ENCODE data around the gene SEMA3C. TPM values are rescaled to one million over a fixed set of nuclear protein-coding genes. Genes with fewer than 3 reads are reported as not detected.

SEMA3C gene
- total RNA-seq, 2 donors from 2014 or later, result not detected

- ATAC-seq (replicated peaks), result no peak
- H3K27ac Mint-ChIP-seq, result no peak overlapping the region
- H3K9me3 Mint-ChIP-seq, result peaks cover 13% of the 10 kb centered on the region
- H3K4me3 Mint-ChIP-seq, result no peak overlapping the region
- H3K27me3 Mint-ChIP-seq, result no peaks in the 10 kb centered on the region
- H3K36me3 Mint-ChIP-seq (ENCODE audit: low read depth), result no peaks in the 10 kb centered on the region
- no peaks in the 10 kb centered on the region for H3K4me1 Mint-ChIP-seq
These were observed 35.5 kb downstream of the SEMA3C start for GRCh38 chr7:80883154-80884025.

DNA sequence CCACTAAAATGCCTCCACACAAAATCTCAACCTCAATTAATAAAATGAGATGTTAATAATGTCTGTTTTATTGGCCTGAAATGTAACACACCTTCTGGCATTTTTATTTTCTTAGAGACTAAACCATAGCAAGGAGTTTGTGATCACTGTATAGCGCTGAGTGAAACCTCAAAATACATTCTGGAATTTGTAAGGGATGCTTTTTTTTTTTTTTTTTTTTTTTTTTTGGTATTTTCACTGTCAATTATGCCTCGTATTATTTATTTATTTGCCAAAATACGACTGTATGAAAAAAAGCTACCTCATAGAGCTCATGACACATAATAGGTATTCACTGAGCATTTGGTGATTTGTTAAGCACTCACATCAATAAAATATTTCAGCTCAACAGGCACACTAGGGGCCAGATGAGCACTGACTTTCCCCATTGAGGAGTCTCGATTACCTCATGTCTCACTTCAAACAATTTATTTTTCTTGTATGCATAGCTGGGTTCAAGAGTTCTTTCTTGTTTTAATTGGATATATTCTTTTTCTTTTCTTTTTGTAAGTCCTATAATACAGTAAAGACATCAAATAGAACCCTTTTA lies 36.5 kb downstream of the SEMA3C start:
- H3K27me3 Mint-ChIP-seq, result no peaks in the 10 kb centered on the region
- no peaks in the 10 kb centered on the region for H3K4me1 Mint-ChIP-seq
- no peaks in the 10 kb centered on the region for H3K36me3 Mint-ChIP-seq (ENCODE audit: low read depth)
- H3K9me3 Mint-ChIP-seq, result peaks cover 14% of the 10 kb centered on the region
- ATAC-seq (replicated peaks), result no peak
- no peak overlapping the region for H3K27ac Mint-ChIP-seq
- no peak overlapping the region for H3K4me3 Mint-ChIP-seq

DNA sequence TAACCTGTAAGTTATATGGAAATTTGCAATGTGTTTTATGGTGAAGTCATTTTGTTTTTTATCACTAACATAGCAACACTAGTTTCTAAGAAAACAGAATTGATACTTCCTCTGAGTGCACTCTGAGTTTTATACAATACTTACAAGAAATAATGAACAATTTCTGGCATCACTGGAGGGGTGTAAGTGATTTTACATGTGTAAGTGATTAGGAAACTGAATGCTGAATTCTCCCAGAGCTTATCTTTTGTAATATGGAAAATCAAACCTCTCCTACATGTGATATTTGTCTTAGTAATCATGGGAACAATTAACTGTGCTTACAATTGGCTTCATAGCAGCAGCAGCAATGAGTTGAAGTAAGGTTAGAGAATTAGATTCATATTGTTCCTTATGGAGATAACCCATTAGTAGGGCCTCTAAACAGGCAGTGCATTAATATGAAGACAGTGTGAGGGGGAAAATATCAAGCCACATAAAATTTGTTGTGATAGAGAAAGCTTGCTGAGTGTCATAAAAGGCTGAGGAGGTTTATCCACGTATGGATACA lies 37.4 kb downstream of the SEMA3C start:
- H3K9me3 Mint-ChIP-seq, result peaks cover 17% of the 10 kb centered on the region
- ATAC-seq (replicated peaks), result no peak
- H3K27me3 Mint-ChIP-seq, result no peaks in the 10 kb centered on the region
- H3K4me1 Mint-ChIP-seq, result no peaks in the 10 kb centered on the region
- no peak overlapping the region for H3K4me3 Mint-ChIP-seq
- no peaks in the 10 kb centered on the region for H3K36me3 Mint-ChIP-seq (ENCODE audit: low read depth)
- H3K27ac Mint-ChIP-seq, result no peak overlapping the region

- Mint-ChIP-seq H3K4me1 (no peaks in the 10 kb centered on the region), H3K27ac (no peak overlapping the region), H3K9me3 (peaks cover 17% of the 10 kb centered on the region), H3K27me3 (no peaks in the 10 kb centered on the region), H3K4me3 (no peak overlapping the region), H3K36me3 (ENCODE audit: low read depth) (no peaks in the 10 kb centered on the region)
- no peak for ATAC-seq (replicated peaks)
These were observed 39.0 kb downstream of the SEMA3C start for GRCh38 chr7:80879849-80880248.

GRCh38 chr7:80876894-80877414 lies 41.9 kb downstream of the SEMA3C start:
- H3K36me3 Mint-ChIP-seq (ENCODE audit: low read depth), result no peaks in the 10 kb centered on the region
- H3K4me1 Mint-ChIP-seq, result no peaks in the 10 kb centered on the region
- H3K4me3 Mint-ChIP-seq, result no peak overlapping the region
- H3K9me3 Mint-ChIP-seq, result peaks cover 17% of the 10 kb centered on the region
- ATAC-seq (replicated peaks), result no peak
- no peak overlapping the region for H3K27ac Mint-ChIP-seq
- H3K27me3 Mint-ChIP-seq, result no peaks in the 10 kb centered on the region

- Mint-ChIP-seq H3K27me3 (no peaks in the 10 kb centered on the region), H3K4me3 (no peak overlapping the region), H3K4me1 (no peaks in the 10 kb centered on the region), H3K36me3 (ENCODE audit: low read depth) (no peaks in the 10 kb centered on the region), H3K9me3 (peaks cover 17% of the 10 kb centered on the region), H3K27ac (no peak overlapping the region)
- ATAC-seq (replicated peaks), result no peak
These were observed 43.2 kb downstream of the SEMA3C start for GRCh38 chr7:80875537-80876120.

DNA sequence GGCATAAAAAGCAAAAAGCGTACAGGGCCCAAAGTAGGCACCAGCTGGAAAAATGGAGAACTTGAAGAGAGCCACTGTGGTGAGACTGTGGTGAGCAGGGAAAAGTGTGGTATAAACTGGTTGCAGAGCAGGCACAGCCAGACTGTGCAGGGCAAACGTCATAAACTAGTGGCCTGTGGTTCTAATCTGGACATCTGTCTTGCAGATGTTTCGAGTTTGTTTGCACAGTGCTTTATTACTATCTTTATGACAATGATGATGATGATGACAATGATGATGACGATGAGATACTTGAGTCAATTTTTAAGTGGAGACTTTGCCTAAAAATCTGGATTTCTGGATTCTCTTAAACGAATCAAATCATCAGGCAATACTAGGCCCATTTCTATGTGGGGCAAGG lies 45.7 kb downstream of the SEMA3C start:
- no peak overlapping the region for H3K4me3 Mint-ChIP-seq
- H3K27ac Mint-ChIP-seq, result no peak overlapping the region
- H3K9me3 Mint-ChIP-seq, result peaks cover 12% of the 10 kb centered on the region
- H3K4me1 Mint-ChIP-seq, result no peaks in the 10 kb centered on the region
- no peaks in the 10 kb centered on the region for H3K36me3 Mint-ChIP-seq (ENCODE audit: low read depth)
- ATAC-seq (replicated peaks), result no peak
- H3K27me3 Mint-ChIP-seq, result no peaks in the 10 kb centered on the region

GRCh38 chr7:80871228-80871627 lies 47.6 kb downstream of the SEMA3C start:
- H3K27ac Mint-ChIP-seq, result no peak overlapping the region
- peaks cover 12% of the 10 kb centered on the region for H3K9me3 Mint-ChIP-seq
- no peaks in the 10 kb centered on the region for H3K4me1 Mint-ChIP-seq
- no peaks in the 10 kb centered on the region for H3K27me3 Mint-ChIP-seq
- no peaks in the 10 kb centered on the region for H3K36me3 Mint-ChIP-seq (ENCODE audit: low read depth)
- no peak for ATAC-seq (replicated peaks)
- H3K4me3 Mint-ChIP-seq, result no peak overlapping the region

DNA sequence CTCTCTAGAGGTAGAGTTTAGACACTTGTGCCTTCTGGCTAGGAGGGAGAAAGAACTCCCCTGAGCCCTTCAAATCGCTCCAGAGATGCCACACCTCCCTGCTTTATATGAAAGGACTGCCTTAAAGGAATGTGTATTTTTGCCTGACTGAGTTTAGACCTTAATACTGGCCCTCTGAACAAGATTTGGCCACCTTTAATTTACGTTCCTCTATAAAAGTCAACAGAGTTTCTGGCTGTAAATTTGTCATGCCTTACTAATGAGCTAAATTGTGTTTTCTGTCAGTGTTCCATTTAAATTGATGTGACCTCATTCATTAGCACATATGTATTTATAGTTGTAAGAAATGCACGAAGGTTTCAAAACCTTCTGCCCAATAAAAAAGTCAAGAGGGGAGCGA lies 48.0 kb downstream of the SEMA3C start:
- no peak overlapping the region for H3K4me3 Mint-ChIP-seq
- peaks cover 12% of the 10 kb centered on the region for H3K9me3 Mint-ChIP-seq
- no peak for ATAC-seq (replicated peaks)
- no peaks in the 10 kb centered on the region for H3K36me3 Mint-ChIP-seq (ENCODE audit: low read depth)
- H3K27ac Mint-ChIP-seq, result no peak overlapping the region
- H3K27me3 Mint-ChIP-seq, result no peaks in the 10 kb centered on the region
- no peaks in the 10 kb centered on the region for H3K4me1 Mint-ChIP-seq

DNA sequence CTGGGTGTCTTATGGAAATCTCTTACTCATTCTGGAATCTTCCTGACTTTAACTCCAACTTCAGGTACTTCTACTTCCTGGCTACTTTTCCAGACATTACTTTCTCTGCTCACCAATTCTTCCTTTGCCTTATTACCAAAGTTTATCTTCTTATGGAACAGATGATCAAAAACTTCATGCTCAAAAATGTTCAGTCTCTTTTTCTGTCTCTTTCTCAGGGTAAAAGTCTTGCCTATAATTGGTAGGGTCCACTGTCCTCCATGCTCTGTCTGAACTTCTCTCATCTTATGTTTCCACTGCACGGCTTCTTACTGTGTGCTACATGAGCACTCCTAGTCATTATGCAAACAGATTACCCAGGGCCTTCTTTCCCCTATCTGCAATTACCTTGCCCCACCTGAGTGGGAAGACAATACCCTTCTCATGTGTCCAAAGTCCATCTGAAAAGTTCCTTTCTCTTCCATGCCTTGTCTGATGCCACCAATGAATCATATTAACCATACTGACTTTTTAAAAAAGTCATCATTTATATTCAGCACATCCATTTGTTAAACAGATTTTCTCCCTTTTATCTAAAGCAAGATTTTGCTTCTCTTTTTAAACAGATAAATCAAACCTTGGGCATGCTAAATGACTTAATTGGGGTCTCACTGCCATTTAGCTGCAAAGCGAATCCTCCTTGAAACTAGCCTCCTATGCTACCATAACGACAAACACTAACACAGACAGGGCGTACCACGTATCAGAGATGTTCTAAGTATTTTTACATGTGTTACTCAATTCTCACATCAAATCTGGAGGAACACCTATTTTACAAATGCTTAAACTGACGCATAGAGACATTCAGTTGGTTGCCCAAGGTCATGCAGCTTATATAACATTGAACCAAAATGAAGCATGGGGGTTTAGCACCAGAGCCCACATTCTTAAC lies 48.8 kb downstream of the SEMA3C start:
- Mint-ChIP-seq H3K9me3 (peaks cover 12% of the 10 kb centered on the region), H3K27ac (no peak overlapping the region), H3K36me3 (ENCODE audit: low read depth) (no peaks in the 10 kb centered on the region), H3K4me1 (no peaks in the 10 kb centered on the region), H3K4me3 (no peak overlapping the region), H3K27me3 (no peaks in the 10 kb centered on the region)
- ATAC-seq (replicated peaks), result no peak

GRCh38 chr7:80869106-80869784 lies 49.6 kb downstream of the SEMA3C start:
- H3K27me3 Mint-ChIP-seq, result no peaks in the 10 kb centered on the region
- no peaks in the 10 kb centered on the region for H3K4me1 Mint-ChIP-seq
- no peak overlapping the region for H3K27ac Mint-ChIP-seq
- peaks cover 12% of the 10 kb centered on the region for H3K9me3 Mint-ChIP-seq
- no peaks in the 10 kb centered on the region for H3K36me3 Mint-ChIP-seq (ENCODE audit: low read depth)
- no peak overlapping the region for H3K4me3 Mint-ChIP-seq
- no peak for ATAC-seq (replicated peaks)

DNA sequence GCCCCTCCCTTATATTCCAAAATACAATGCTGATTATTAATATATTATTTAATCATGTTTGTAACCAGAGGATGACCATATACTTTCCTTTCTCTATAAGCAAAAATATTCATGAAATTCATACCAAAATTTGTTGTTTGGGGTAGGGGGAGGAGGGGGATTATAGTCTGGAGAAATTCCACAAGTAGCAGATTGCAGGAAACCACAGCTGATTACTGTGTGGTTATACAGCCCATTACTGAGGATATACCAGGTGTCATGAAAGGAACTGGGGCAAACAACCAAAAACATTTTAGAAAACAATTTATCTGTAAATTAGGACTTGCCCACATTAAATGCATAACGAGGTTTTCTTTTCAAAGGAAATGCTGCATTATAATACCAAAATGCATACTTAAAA lies 50.3 kb downstream of the SEMA3C start:
- Mint-ChIP-seq H3K4me3 (no peak overlapping the region), H3K4me1 (no peaks in the 10 kb centered on the region), H3K27me3 (no peaks in the 10 kb centered on the region), H3K9me3 (peaks cover 12% of the 10 kb centered on the region), H3K27ac (no peak overlapping the region), H3K36me3 (ENCODE audit: low read depth) (no peaks in the 10 kb centered on the region)
- ATAC-seq (replicated peaks), result no peak

DNA sequence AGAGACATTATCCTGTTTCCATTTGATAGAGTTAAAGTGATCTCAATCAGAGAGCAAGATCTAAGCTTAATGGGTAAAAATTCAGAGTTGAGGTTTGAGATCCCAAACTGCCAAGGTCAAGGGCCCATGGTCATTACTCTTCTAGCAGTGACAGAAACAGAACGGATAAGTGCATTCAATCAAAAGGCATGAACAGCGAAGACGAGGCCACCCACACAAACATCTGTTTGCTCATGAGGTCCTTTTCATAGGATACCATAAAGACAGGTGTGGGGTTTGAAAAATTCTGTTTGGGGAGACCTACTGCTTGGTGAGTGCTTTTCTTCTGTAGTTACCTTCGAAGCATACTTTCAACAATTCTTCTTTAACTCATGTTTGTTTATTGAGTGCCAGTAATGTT lies 58.3 kb downstream of the SEMA3C start:
- no peaks in the 10 kb centered on the region for H3K36me3 Mint-ChIP-seq (ENCODE audit: low read depth)
- no peak overlapping the region for H3K27ac Mint-ChIP-seq
- H3K4me1 Mint-ChIP-seq, result no peaks in the 10 kb centered on the region
- ATAC-seq (replicated peaks), result no peak
- H3K4me3 Mint-ChIP-seq, result no peak overlapping the region
- no peaks in the 10 kb centered on the region for H3K27me3 Mint-ChIP-seq
- peaks cover 21% of the 10 kb centered on the region for H3K9me3 Mint-ChIP-seq
